NCI-H2171 treated with DMSO at 0.1 percent for 48 hours (cell line): ENCODE measurements around the gene KIF20A.
"Not testable (repeated sequence)": the region's sequence is repeated elsewhere in the genome, so short reads cannot be mapped to it uniquely, and the experiment has no call there.

Experiments used
- DNase-seq: peaks from one replicate; lab custom pipeline; 2025; lab: John Stamatoyannopoulos, UW

Gene KIF20A

DNA sequence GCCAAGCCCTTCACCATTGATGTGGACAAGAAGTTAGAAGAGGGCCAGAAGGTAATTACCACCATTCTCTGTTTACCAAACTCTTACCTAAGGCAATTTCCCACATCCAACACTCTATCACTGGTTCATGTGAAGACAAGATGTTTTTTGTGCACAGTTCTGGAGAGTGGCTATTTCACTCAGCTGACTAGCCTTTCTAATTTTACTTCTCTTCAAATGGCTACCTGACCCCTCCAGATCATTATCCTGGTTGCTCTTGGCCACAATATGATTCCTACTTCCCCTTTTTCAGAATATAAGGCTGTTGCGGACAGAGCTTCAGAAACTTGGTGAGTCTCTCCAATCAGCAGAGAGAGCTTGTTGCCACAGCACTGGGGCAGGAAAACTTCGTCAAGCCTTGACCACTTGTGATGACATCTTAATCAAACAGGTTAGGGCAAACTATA is 7.1 kb downstream of the KIF20A start:
- DNase-seq, result no peak

DNA sequence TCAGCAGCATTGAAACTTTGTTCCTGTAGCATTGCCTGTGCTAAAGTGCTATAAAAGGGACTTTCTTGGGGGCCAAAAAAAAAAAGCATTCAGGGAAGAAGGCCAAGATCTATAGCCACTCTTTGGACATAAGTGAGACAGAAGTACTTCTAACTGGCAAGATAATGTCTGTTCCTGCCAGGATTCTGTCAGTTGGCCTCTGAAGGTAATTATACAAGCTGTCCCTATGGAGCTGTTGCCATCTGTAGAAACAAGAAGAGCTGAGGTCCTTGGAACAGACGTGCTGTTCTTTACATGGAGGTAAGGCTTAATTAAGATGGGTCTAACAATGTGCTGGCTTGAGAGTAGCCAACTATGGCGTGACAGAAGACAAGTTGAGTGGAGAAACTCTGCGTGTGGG is 9.7 kb downstream of the KIF20A start:
- peak; percentile 1 for DNase-seq

- no peak for DNase-seq
Observed at GRCh38 chr5:138192826-138193225, 13.9 kb downstream of the KIF20A start.

GRCh38 chr5:138193859-138194258 is 14.9 kb downstream of the KIF20A start:
- not testable (repeated sequence) for DNase-seq

DNA sequence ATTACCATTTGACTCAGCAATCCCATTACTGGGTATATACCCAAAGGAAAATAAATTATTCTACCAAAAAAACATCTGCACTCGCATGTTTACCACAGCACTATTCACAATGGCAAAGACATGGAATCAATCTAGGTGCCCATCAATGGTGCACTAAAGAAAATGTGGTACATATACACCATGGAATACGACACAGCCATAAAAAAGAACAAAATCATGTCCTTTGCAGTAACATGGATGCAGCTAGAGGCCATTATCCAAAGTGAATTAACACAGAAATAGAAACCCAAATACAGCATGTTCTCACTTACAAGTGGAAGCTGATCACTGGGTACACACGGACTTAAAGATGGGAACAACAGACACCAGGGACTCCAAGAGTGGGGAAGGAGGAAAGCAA is 32.1 kb downstream of the KIF20A start:
- DNase-seq, result no peak

GRCh38 chr5:138212828-138213160 is 33.9 kb downstream of the KIF20A start:
- DNase-seq, result peak; percentile 26

- peak; percentile 93 for DNase-seq
Observed at GRCh38 chr5:138213161-138214029, 34.5 kb downstream of the KIF20A start, which contains the start of gene CDC23. CDC23 (minus strand) TSS chr5:138213323; CDS start chr5:138213312, 11 bp downstream.

DNA sequence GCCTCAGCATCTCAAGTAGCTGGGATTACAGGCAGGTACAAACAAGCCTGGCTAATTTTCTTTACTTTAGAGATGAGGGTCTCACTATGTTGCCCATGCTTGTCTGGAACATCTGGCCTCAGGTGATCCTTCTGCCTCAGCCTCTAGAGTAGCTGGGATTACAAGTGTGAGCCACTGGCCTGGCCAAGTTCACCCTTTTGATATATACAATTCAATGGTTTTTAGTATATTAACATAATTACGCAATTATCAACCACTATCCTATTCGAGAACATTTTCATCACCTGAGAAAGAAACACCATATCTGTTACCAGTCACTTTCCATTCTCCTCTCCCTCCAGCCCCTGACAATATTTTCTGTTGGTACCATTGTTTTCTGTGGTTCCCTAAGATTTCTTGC is 37.9 kb downstream of the KIF20A start:
- DNase-seq, result no peak

DNA sequence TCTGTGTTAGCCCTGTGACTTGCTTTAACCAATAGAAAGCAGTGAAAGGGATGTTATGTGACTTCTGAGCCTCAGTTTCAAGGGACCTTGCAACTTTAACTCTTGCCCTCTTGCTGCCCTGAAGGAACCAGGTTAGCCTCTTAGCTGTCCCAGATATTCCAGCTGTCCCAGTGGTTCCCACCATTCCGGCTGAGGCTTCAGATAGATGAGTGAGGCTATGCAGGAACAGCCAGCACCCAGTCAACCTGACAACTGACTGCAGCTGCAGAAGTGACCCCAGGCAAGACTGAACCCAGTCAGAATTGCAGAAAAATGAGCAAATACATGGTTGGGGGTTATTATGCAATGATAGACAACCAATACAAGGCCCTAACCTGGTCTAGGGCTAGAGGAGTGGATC is 44.6 kb downstream of the KIF20A start:
- no peak for DNase-seq

DNA sequence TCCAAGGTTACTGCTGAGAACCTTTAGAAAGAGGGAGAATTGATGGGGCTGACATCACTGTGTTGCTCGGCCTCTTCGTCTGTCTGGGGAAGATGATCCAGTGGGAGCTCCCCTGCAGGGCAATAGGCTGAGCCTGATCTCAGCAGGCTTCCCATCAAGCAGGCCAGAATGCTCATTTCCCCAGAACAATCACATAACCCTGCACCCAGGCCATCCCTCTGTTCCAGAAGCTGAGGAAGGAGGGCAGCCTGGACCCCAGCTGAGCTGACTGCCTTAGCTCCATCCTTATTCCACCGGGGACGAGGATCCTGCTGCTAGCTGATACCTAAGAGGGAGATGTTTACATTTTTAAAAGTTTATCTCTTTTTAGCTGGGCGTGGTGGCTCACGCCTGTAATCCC is 45.8 kb downstream of the KIF20A start:
- no peak for DNase-seq

DNA sequence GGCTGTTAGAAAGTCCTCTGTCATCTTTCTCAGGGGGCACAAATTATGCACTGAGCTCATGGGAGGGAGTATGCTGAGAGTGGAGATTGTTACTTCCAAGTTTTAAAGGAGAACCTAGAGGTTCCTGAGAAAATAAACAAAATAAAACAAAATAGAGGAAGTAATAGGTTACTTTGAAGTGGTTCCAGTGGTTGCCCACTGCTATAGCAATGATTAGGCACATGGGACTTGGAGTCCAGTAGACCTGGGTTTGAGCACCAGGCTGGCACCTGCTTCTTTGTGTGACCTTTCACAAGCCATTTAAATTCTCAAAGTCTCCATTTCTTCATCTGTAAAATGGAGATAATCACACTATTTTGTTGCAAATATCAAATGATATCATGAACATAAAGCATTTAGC is 48.0 kb downstream of the KIF20A start:
- DNase-seq, result no peak

DNA sequence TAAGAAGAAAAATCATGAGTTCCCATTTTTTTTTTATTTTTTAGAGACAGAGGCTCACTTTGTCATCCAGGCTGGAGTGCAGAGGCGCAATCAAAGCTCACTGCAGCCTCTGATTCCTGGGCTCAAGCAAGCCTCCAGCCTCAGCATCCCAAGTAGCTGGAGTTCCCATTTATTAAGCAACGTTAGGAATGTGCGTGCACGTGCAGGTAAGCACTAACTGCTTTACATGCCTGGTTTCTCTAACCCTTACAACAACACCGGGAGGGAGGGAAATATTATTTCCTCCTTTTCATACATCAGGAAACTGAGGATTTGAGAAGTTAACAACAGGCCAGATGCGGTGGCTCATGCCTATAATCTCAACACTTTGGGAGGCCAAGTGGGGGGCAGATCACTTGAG is 50.5 kb downstream of the KIF20A start:
- no peak for DNase-seq

DNA sequence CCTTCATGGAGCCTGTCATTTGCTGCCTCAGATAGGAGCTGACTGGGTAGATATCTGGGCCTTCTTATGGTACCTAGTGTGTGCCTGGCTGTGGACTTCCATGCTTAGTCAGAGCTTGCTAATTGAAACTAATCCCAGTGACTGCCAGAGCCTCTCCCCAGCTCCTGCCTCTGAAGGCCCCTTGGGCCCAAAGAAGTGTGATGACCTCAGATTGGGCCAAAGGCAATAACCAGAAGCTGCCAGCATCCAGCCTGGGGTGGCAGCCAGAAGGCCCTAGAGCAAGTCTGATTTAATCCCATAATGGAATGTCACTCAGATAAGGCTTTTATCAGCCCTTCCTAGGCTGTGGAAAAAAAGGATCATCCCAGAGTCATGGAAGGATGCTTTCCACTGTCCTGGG is 51.3 kb downstream of the KIF20A start:
- no peak for DNase-seq

GRCh38 chr5:138230981-138231589 is 52.2 kb downstream of the KIF20A start:
- DNase-seq, result peak; percentile 10

DNA sequence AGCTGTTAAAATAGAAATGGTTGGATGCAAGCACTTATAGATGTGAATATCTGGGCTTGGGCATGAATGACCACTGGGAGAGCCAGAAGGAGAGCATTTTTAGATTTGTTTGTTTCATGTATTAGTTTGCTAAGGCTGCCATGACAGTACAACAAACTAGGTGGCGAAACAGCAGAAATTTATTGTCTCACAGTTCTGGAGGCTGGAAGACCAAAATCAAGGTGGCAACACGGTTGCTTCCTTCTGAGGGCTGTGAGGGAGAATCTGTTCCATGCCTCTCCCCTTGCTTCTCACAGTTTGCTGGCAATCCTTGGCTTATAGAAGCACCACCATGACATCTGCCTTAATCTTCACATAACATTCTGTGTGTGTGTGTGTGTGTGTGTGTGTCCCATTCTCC is 54.4 kb downstream of the KIF20A start:
- DNase-seq, result no peak

GRCh38 chr5:138234651-138235050 is 55.7 kb downstream of the KIF20A start:
- DNase-seq, result no peak
